CD14-positive monocyte (primary cell): ENCODE measurements around the gene MPHOSPH6. TPM values are rescaled to one million over a fixed set of nuclear protein-coding genes. Genes with fewer than 3 reads are reported as not detected.
A peak's percentile ranks its signal among the peaks of the same experiment; 100 is the strongest.

Experiments used
- DNase-seq, 3 donors: peaks; one replicate each; pipeline ENCODE4 v3.0.0-alpha.2; 2011 to 2022
- H2AFZ ChIP-seq: 2 replicates; pipeline ENCODE4 v1.6.0; 2012; ENCODE audit warnings: mild to moderate bottlenecking, low read depth, low read length, inconsistent platforms; ENCODE audit not compliant: insufficient read depth, poor library complexity, severe bottlenecking
- H3K27ac ChIP-seq, 2 donors: 1 replicate in 1 of 2; 2 replicates in 1 of 2; pipeline ENCODE4 v1.5.1; 2012 to 2013; ENCODE audit warnings: low read length in 2 of 2, control low read depth in 1 of 2, inconsistent platforms in 1 of 2, low read depth in 1 of 2, mild to moderate bottlenecking in 1 of 2
- H3K27me3 ChIP-seq, 2 donors: one replicate each; pipeline versions ENCODE4 v1.6.0 to v1.6.1; 2011 to 2013; ENCODE audit warnings: low read length in 2 of 2; ENCODE audit not compliant: control insufficient read depth in 2 of 2, insufficient read depth in 2 of 2
- H3K36me3 ChIP-seq, 2 donors: replicated peaks in 1 of 2; 1 replicate in 1 of 2; 2 replicates in 1 of 2; pipeline versions ENCODE4 v1.5.1 to v1.6.1; 2012 to 2013; ENCODE audit warnings: low read length in 2 of 2, control low read depth in 1 of 2, inconsistent platforms in 1 of 2, mild to moderate bottlenecking in 1 of 2; ENCODE audit not compliant: insufficient read depth in 2 of 2, control insufficient read depth in 1 of 2
- H3K4me1 ChIP-seq, 2 donors: 1 replicate in 1 of 2; 2 replicates in 1 of 2; pipeline versions ENCODE4 v1.5.1 to v1.6.1; 2012 to 2013; ENCODE audit warnings: low read length in 2 of 2, control low read depth in 1 of 2, inconsistent platforms in 1 of 2, mild to moderate bottlenecking in 1 of 2, moderate library complexity in 1 of 2; ENCODE audit not compliant: insufficient read depth in 2 of 2, control insufficient read depth in 1 of 2
- H3K4me2 ChIP-seq: replicated peaks from 2 replicates; pipeline ENCODE3; 2012; ENCODE audit warnings: low read length, moderate library complexity, mild to moderate bottlenecking; ENCODE audit not compliant: poor library complexity, severe bottlenecking; ENCODE audit errors: extremely low read depth
- H3K4me3 ChIP-seq, 3 experiments: fragments of 200-600 bp in 1 of 3; sonication (generic) in 1 of 3; replicated peaks in 1 of 3; 1 replicate in 2 of 3; 2 replicates in 1 of 3; pipeline ENCODE4 v1.5.1; 2011 to 2013; ENCODE audit warnings: low read length in 3 of 3, mild to moderate bottlenecking in 3 of 3, control low read depth in 2 of 3, low read depth in 2 of 3, inconsistent platforms in 1 of 3, moderate library complexity in 1 of 3
- H3K79me2 ChIP-seq: 2 replicates; pipeline ENCODE4 v1.6.0; 2012; ENCODE audit warnings: mild to moderate bottlenecking, control low read depth, inconsistent platforms, low read length, moderate library complexity; ENCODE audit not compliant: insufficient read depth
- H3K9ac ChIP-seq: 2 replicates; pipeline ENCODE4 v1.6.0; 2017; ENCODE audit warnings: low read length, mild to moderate bottlenecking; ENCODE audit not compliant: insufficient read depth, poor library complexity, severe bottlenecking
- H3K9me3 ChIP-seq, 2 donors: replicated peaks in 1 of 2; 1 replicate in 1 of 2; 2 replicates in 1 of 2; pipeline versions ENCODE4 v1.5.1 to v1.6.1; 2012 to 2013; ENCODE audit warnings: low read length in 2 of 2, control low read depth in 1 of 2; ENCODE audit not compliant: control insufficient read depth in 1 of 2, insufficient read depth in 1 of 2
- H4K20me1 ChIP-seq: 2 replicates; pipeline ENCODE4 v1.6.0; 2012; ENCODE audit warnings: mild to moderate bottlenecking, low read length, control low read depth, moderate library complexity; ENCODE audit not compliant: insufficient read depth
- H3K27ac Mint-ChIP-seq, 7 donors: one replicate each; pipeline ENCODE4 v1.8.0; 2020; ENCODE audit warnings: mild to moderate bottlenecking in 7 of 7, mixed read lengths in 7 of 7, moderate library complexity in 6 of 7, inconsistent platforms in 2 of 7
- H3K27me3 Mint-ChIP-seq, 3 donors: one replicate each; pipeline ENCODE4 v1.8.0; 2021 to 2022; ENCODE audit warnings: low read depth in 3 of 3, mild to moderate bottlenecking in 3 of 3, mixed read lengths in 3 of 3, moderate library complexity in 3 of 3, inconsistent platforms in 1 of 3
- H3K36me3 Mint-ChIP-seq, 2 donors: one replicate each; pipeline ENCODE4 v1.8.0; 2020; ENCODE audit warnings: mixed read lengths in 2 of 2, inconsistent platforms in 1 of 2, mild to moderate bottlenecking in 1 of 2
- H3K4me1 Mint-ChIP-seq: one replicate; pipeline ENCODE4 v1.8.0; 2020; ENCODE audit warnings: mild to moderate bottlenecking, mixed read lengths
- H3K4me3 Mint-ChIP-seq, 2 donors: one replicate each; pipeline ENCODE4 v1.8.0; 2020; ENCODE audit warnings: mild to moderate bottlenecking in 2 of 2, mixed read lengths in 2 of 2, moderate library complexity in 1 of 2
- H3K9me3 Mint-ChIP-seq, 7 donors: one replicate each; pipeline ENCODE4 v1.8.0; 2020 to 2022; ENCODE audit warnings: mixed read lengths in 7 of 7, mild to moderate bottlenecking in 6 of 7, moderate library complexity in 6 of 7, inconsistent platforms in 2 of 7
- WGBS: methylation state at CpG from one replicate; pipeline ENCODE4 v1.1.5; 2013; ENCODE audit warnings: missing lambda C conversion rate; ENCODE audit not compliant: insufficient coverage; 5-methylcytosine and 5-hydroxymethylcytosine counted together
- intact Hi-C, 2 donors: fragments of 100-400 bp; cut with micrococcal nuclease; formaldehyde crosslinking; loops; one replicate each; pipeline versions ENCODE4 v1.15.0 to v1.15.1; 2023
- polyA plus RNA-seq, 3 donors: library from polyadenylated mRNA; depleted of rRNA in 1 of 3; unstranded in 2 of 3; stranded (reverse) in 1 of 3; fragments of 300-500 nt in 2 of 3; fragments of >200 nt in 1 of 3; fragmentation: Illumina TruSeq in 2 of 3; gene quantifications; 1 replicate in 2 of 3; 2 replicates in 1 of 3; pipeline ENCODE4 v1.2.3, GENCODE V29; 2012 to 2021
- TF ChIP-seq, protein P1 (sequence below): fragments of 200-600 bp; IDR thresholded peaks from one replicate; pipeline ENCODE4 v1.8.0; 2022; ENCODE audit warnings: antibody characterized with exemption, mild to moderate bottlenecking

MPHOSPH6 gene
- polyA plus RNA-seq, 3 donors = 8.6 to 37.6 (median 20.2) TPM

GRCh38 chr16:82157534-82157812, 12.6 kb downstream of the MPHOSPH6 start:
- Mint-ChIP-seq H3K27ac (peak overlapping the region; percentile 23 to 90 (median 65)), H3K4me1 (peaks cover 8% of the 10 kb centered on the region), H3K36me3 (peaks cover 57 to 78% of the 10 kb centered on the region in 2 donors)

DNA sequence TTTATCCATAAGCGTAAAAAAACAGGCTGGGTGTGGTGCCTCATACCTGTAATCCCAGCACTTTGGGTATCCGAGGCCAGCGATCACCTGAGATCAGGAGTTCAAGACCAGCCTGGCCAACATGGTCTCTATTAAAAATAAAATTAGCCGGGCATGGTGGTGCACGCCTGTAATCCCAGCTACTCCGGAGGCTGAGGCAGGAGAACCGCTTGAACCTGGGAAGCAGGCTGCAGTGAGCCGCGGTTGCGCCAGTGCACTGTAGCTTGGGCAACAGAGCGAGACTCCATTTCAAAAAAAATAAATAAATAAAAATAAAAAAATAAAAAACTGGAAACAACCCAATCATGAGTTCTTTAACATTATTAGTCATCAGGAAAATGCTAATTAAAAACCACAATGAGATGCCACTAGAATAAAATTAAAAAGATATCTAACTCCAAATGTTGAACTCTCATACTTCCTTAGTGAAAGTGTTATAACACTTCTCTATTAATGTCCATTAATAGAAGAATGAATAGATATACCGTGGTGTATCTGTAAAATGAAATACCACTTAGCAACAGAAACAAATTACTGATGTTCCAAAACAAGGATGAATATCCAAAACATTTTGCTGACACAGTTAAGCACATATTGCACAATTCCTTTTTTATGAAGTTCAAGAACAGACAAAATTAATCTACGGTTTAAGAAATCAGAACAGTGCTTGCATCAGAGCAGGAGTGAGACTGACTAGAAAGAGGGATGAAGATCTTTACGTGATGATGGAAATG, 13.1 kb downstream of the MPHOSPH6 start:
- no peak overlapping the region for H3K9ac ChIP-seq
- intact Hi-C loops = loop anchor here in 1 of 2 donors (5.0 kb wide), 1 partner anchor 45 kb away; no protein-coding TSS in a partner anchor
- Mint-ChIP-seq H3K27ac (peak overlapping the region; percentile 61 to 90 (median 70)), H3K4me3 (no peak overlapping the region), H3K4me1 (peaks cover 10% of the 10 kb centered on the region), H3K9me3 (peaks cover 0 to 3% (median 0%) of the 10 kb centered on the region in 7 donors), H3K36me3 (peaks cover 55 to 78% of the 10 kb centered on the region in 2 donors), H3K27me3 (peaks cover 0 to 3% (median 0%) of the 10 kb centered on the region in 3 donors)
- WGBS = 100% methylated on average over 5 of the region's 14 CpGs
- H3K79me2 ChIP-seq = no peaks in the 10 kb centered on the region
- TF ChIP-seq, protein P1, sequence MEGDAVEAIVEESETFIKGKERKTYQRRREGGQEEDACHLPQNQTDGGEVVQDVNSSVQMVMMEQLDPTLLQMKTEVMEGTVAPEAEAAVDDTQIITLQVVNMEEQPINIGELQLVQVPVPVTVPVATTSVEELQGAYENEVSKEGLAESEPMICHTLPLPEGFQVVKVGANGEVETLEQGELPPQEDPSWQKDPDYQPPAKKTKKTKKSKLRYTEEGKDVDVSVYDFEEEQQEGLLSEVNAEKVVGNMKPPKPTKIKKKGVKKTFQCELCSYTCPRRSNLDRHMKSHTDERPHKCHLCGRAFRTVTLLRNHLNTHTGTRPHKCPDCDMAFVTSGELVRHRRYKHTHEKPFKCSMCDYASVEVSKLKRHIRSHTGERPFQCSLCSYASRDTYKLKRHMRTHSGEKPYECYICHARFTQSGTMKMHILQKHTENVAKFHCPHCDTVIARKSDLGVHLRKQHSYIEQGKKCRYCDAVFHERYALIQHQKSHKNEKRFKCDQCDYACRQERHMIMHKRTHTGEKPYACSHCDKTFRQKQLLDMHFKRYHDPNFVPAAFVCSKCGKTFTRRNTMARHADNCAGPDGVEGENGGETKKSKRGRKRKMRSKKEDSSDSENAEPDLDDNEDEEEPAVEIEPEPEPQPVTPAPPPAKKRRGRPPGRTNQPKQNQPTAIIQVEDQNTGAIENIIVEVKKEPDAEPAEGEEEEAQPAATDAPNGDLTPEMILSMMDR = no peak
- no peaks in the 10 kb centered on the region for H3K27me3 ChIP-seq
- H3K9me3 ChIP-seq = no peaks in the 10 kb centered on the region
- H3K36me3 ChIP-seq = peaks cover 34 to 66% of the 10 kb centered on the region in 2 donors
- DNase-seq = peak; percentile 7 to 26 (median 19)
- H2AFZ ChIP-seq = no peak overlapping the region
- H3K4me1 ChIP-seq = peaks cover 4 to 6% of the 10 kb centered on the region in 2 donors
- no peaks in the 10 kb centered on the region for H4K20me1 ChIP-seq
- H3K4me2 ChIP-seq = no peak overlapping the region
- peak overlapping the region in 1 of 2 donors; percentile 39 for H3K27ac ChIP-seq
- H3K4me3 ChIP-seq = no peak overlapping the region

More at GRCh38 chr16:82157534-82157812, 12.6 kb downstream of the MPHOSPH6 start:
- TF ChIP-seq, protein P1 = no peak
- peaks cover 4 to 6% of the 10 kb centered on the region in 2 donors for H3K4me1 ChIP-seq
- H3K79me2 ChIP-seq = no peaks in the 10 kb centered on the region
- H4K20me1 ChIP-seq = no peaks in the 10 kb centered on the region
- no peaks in the 10 kb centered on the region for H3K9me3 ChIP-seq
- H2AFZ ChIP-seq = no peak overlapping the region
- H3K27me3 Mint-ChIP-seq = peaks cover 0 to 3% (median 0%) of the 10 kb centered on the region in 3 donors
- H3K4me2 ChIP-seq = no peak overlapping the region
- peaks cover 0 to 3% (median 0%) of the 10 kb centered on the region in 7 donors for H3K9me3 Mint-ChIP-seq
- no peak overlapping the region for H3K4me3 ChIP-seq
- 100% methylated on average over 1 of the region's 2 CpGs for WGBS
- H3K36me3 ChIP-seq = peaks cover 36 to 66% of the 10 kb centered on the region in 2 donors
- intact Hi-C loops = loop anchor here in 1 of 2 donors (5.0 kb wide), 1 partner anchor 45 kb away; no protein-coding TSS in a partner anchor
- H3K4me3 Mint-ChIP-seq = no peak overlapping the region
- DNase-seq = no peak
- peak overlapping the region in 1 of 2 donors; percentile 39 for H3K27ac ChIP-seq
- H3K9ac ChIP-seq = no peak overlapping the region
- no peaks in the 10 kb centered on the region for H3K27me3 ChIP-seq
